ENCODE measurements around the gene TTR. TPM values are rescaled to one million over a fixed set of nuclear protein-coding genes. Genes with fewer than 3 reads are reported as not detected.
A peak's percentile ranks its signal among the peaks of the same experiment; 100 is the strongest.

Gene TTR
- total and polyA plus RNA-seq, 2 of the 13 experiments (the other 11 are each of a cell fraction or from before 2014, with no cell fraction given), result 91.3 to 496 TPM

GRCh38 chr18:31626409-31626808, 34.7 kb downstream of the TTR start (continued):
- TF ChIP-seq MAFG (CRISPR knock-in tag; IDR thresholded peaks at IDR 0.05) (no peak), FOSL2 (CRISPR knock-in tag; IDR thresholded peaks at IDR 0.05) (peak; percentile 15; the same call in 1 of the 2 replicates), ATF6 (CRISPR knock-in tag; conservative IDR thresholded peaks at IDR 0.05) (no peak), ZNF205 (CRISPR knock-in tag; IDR thresholded peaks at IDR 0.05) (no peak), ZNF468 (CRISPR knock-in tag; IDR thresholded peaks at IDR 0.05) (no peak), SKI (IDR thresholded peaks at IDR 0.05; ENCODE audit: partially characterized antibody) (no peak), THAP11 (CRISPR knock-in tag; IDR thresholded peaks at IDR 0.05) (no peak), KDM4B (CRISPR knock-in tag; IDR thresholded peaks at IDR 0.05) (no peak), ZNF337 (CRISPR knock-in tag; IDR thresholded peaks at IDR 0.05; ENCODE audit: borderline replicate concordance, low read depth) (no peak), MYC (CRISPR knock-in tag; IDR thresholded peaks at IDR 0.05; ENCODE audit: borderline replicate concordance) (no peak)
- TF ChIP-seq, protein P1, sequence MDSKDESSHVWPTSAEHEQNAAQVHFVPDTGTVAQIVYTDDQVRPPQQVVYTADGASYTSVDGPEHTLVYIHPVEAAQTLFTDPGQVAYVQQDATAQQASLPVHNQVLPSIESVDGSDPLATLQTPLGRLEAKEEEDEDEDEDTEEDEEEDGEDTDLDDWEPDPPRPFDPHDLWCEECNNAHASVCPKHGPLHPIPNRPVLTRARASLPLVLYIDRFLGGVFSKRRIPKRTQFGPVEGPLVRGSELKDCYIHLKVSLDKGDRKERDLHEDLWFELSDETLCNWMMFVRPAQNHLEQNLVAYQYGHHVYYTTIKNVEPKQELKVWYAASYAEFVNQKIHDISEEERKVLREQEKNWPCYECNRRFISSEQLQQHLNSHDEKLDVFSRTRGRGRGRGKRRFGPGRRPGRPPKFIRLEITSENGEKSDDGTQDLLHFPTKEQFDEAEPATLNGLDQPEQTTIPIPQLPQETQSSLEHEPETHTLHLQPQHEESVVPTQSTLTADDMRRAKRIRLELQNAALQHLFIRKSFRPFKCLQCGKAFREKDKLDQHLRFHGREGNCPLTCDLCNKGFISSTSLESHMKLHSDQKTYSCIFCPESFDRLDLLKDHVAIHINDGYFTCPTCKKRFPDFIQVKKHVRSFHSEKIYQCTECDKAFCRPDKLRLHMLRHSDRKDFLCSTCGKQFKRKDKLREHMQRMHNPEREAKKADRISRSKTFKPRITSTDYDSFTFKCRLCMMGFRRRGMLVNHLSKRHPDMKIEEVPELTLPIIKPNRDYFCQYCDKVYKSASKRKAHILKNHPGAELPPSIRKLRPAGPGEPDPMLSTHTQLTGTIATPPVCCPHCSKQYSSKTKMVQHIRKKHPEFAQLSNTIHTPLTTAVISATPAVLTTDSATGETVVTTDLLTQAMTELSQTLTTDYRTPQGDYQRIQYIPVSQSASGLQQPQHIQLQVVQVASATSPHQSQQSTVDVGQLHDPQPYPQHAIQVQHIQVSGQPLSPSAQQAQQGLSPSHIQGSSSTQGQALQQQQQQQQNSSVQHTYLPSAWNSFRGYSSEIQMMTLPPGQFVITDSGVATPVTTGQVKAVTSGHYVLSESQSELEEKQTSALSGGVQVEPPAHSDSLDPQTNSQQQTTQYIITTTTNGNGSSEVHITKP (CRISPR knock-in tag; IDR thresholded peaks at IDR 0.05; ENCODE audit: low read depth), result no peak
- TF ChIP-seq, protein P2, sequence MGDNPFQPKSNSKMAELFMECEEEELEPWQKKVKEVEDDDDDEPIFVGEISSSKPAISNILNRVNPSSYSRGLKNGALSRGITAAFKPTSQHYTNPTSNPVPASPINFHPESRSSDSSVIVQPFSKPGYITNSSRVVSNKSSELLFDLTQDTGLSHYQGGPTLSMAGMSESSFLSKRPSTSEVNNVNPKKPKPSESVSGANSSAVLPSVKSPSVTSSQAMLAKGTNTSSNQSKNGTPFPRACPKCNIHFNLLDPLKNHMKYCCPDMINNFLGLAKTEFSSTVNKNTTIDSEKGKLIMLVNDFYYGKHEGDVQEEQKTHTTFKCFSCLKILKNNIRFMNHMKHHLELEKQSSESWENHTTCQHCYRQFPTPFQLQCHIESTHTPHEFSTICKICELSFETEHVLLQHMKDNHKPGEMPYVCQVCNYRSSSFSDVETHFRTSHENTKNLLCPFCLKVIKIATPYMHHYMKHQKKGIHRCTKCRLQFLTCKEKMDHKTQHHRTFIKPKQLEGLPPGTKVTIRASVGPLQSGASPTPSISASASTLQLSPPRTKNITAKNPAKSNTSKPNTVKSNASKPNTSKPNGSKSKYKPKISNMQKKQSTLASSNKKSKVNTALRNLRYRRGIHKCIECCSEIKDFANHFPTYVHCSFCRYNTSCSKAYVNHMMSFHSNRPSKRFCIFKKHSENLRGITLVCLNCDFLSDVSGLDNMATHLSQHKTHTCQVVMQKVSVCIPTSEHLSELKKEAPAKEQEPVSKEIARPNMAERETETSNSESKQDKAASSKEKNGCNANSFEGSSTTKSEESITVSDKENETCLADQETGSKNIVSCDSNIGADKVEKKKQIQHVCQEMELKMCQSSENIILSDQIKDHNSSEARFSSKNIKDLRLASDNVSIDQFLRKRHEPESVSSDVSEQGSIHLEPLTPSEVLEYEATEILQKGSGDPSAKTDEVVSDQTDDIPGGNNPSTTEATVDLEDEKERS (CRISPR knock-in tag; IDR thresholded peaks at IDR 0.05), result no peak
- TF ChIP-seq, protein P3, sequence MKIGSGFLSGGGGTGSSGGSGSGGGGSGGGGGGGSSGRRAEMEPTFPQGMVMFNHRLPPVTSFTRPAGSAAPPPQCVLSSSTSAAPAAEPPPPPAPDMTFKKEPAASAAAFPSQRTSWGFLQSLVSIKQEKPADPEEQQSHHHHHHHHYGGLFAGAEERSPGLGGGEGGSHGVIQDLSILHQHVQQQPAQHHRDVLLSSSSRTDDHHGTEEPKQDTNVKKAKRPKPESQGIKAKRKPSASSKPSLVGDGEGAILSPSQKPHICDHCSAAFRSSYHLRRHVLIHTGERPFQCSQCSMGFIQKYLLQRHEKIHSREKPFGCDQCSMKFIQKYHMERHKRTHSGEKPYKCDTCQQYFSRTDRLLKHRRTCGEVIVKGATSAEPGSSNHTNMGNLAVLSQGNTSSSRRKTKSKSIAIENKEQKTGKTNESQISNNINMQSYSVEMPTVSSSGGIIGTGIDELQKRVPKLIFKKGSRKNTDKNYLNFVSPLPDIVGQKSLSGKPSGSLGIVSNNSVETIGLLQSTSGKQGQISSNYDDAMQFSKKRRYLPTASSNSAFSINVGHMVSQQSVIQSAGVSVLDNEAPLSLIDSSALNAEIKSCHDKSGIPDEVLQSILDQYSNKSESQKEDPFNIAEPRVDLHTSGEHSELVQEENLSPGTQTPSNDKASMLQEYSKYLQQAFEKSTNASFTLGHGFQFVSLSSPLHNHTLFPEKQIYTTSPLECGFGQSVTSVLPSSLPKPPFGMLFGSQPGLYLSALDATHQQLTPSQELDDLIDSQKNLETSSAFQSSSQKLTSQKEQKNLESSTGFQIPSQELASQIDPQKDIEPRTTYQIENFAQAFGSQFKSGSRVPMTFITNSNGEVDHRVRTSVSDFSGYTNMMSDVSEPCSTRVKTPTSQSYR (CRISPR knock-in tag; IDR thresholded peaks at IDR 0.05; ENCODE audit: borderline replicate concordance), result no peak

Data from HepG2 (cell line).